ENCODE results near the gene HES3. TPM values are rescaled to one million over a fixed set of nuclear protein-coding genes. Genes with fewer than 3 reads are reported as not detected.

Gene HES3
- total and polyA plus RNA-seq, 9 donors: not detected

DNA sequence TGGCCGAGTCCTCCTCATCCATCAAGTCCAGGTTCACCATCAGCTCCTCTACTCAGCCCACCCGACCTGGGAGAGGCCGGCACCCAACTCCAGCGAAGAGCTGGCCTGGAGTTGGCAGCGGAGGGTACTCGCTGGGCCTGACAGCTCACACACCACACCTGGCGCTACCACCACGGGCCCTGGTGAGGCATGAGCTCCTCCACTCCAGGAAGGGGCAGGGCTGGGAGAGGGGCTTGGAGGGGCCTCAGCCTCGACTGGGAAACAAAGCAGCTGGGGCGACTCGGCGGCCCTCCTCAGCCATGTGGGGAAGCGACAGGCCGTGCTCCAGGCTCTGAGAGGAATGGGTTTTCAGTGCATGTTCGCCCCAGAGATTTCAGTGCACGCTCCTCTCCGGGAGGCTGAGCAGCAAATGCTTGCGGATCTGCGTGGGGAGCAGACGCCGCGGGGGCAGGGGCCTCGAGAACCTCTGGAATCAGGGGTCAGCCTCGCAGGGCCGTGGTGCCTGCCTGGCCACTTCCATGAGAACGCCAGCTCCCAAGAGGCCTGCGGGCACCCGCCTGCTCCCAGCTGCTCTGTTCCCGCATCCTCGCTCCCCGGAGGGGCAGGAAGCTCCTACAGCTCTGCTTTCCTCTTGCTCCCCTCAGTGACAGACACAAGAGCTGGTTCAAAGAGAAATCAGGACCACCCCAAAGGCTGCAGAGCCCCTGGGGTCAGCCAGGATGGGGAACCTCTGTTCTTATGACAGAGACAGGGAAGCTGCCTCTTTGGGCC, 35.8 kb downstream of the HES3 start:
- DNase-seq: no peak
- H3K27me3 ChIP-seq (ENCODE audit: control insufficient read depth, insufficient read depth, low read length): no peaks in the 10 kb centered on the region
- no peak overlapping the region for H3K4me3 ChIP-seq (ENCODE audit: low read length)
- no peaks in the 10 kb centered on the region for H3K9me3 ChIP-seq (replicated peaks; ENCODE audit: control insufficient read depth, low read depth, low read length)
- peaks cover 55% of the 10 kb centered on the region for H3K4me1 ChIP-seq (ENCODE audit: control insufficient read depth, insufficient read depth, low read length)
- H3K36me3 ChIP-seq (ENCODE audit: control insufficient read depth, insufficient read depth, low read length): no peaks in the 10 kb centered on the region
- H3K27ac ChIP-seq (ENCODE audit: low read length): no peak overlapping the region
- WGBS (ENCODE audit: insufficient coverage): 78% methylated on average over 28 of the region's 31 CpGs

DNA sequence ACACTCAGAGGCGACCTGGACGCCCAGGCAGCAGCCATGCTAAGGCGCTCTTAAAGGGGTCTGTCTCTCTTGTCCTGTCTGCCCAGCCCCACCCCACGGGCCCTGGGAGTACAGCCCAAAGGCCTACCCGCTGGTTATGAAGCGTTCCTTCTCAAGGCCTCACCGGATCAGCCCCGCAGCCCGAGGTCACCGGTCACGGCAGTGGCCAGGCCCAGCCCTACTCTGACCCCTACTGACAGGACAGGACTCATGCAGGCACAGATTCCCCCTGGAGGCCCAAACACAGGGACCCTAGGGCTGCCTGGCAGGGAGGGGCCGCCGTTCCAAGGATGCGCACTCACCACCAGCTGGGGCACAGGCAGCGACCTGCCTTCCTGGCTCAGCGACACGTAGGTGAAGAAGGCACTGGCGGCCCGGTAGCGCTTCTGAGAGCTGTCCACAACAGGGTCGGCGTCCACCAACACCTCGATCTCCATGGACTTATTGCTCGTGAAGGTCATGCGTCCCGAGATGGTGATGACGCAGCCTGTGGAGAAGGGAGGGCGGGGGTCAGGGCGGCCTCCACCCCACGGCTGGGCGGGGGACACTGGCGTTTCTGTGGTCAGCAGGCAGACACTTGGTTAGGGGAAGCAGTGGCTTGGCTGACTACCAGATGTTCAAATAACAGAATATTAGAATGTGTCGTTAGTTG, 36.9 kb downstream of the HES3 start:
- H3K4me3 ChIP-seq (ENCODE audit: low read length): no peak overlapping the region
- no peak overlapping the region for H3K27ac ChIP-seq (ENCODE audit: low read length)
- H3K36me3 ChIP-seq (ENCODE audit: control insufficient read depth, insufficient read depth, low read length): no peaks in the 10 kb centered on the region
- H3K9me3 ChIP-seq (replicated peaks; ENCODE audit: control insufficient read depth, low read depth, low read length): no peaks in the 10 kb centered on the region
- no peaks in the 10 kb centered on the region for H3K27me3 ChIP-seq (ENCODE audit: control insufficient read depth, insufficient read depth, low read length)
- WGBS (ENCODE audit: insufficient coverage): 80% methylated on average over 32 of the region's 33 CpGs
- H3K4me1 ChIP-seq (ENCODE audit: control insufficient read depth, insufficient read depth, low read length): peaks cover 45% of the 10 kb centered on the region
- peak; percentile 22 for DNase-seq

- Histone ChIP-seq H3K27ac (ENCODE audit: low read length) (no peak overlapping the region), H3K36me3 (ENCODE audit: control insufficient read depth, insufficient read depth, low read length) (no peaks in the 10 kb centered on the region)
- 82% methylated on average over 16 of the region's 19 CpGs for WGBS (ENCODE audit: insufficient coverage)
Observed at GRCh38 chr1:6281511-6282402, 37.8 kb downstream of the HES3 start.

DNA sequence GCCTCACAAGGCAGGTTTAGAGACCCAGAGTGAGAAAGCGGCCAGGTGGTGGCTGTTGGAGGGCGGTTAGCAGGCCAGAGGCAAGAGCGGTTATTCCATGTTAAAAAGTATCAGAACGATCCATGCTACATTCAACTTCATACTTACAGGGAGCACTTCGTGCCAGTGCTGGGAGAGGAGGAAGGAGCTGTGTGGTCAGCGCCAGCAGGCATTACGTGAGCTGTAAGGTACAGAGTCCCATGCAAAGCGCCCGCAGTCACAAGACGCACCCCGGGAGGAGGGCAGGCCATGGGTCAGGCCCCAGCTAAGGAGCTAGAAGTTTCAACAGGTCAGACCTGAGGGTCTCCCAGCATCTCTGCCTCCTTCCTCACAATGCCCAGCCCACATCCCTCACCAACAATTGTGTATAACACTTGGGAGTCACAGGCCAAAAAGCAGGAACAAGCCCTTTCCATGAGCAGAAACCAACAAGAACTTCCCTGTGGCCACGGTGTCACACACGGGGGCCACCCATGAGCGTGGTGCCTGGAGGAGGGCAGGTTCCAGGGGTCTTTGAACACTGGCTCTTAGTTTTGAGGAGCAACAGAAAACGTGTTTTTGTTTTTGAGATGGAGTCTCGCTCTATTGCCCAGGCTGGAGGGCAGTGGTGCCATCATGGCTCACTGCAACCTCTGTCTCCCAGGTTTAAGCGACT, 38.7 kb downstream of the HES3 start:
- no peak overlapping the region for H3K27ac ChIP-seq (ENCODE audit: low read length)
- no peaks in the 10 kb centered on the region for H3K36me3 ChIP-seq (ENCODE audit: control insufficient read depth, insufficient read depth, low read length)
- H3K4me3 ChIP-seq (ENCODE audit: low read length): no peak overlapping the region
- peaks cover 32% of the 10 kb centered on the region for H3K4me1 ChIP-seq (ENCODE audit: control insufficient read depth, insufficient read depth, low read length)
- no peak for DNase-seq
- H3K27me3 ChIP-seq (ENCODE audit: control insufficient read depth, insufficient read depth, low read length): no peaks in the 10 kb centered on the region
- no peaks in the 10 kb centered on the region for H3K9me3 ChIP-seq (replicated peaks; ENCODE audit: control insufficient read depth, low read depth, low read length)
- 93% methylated on average over 10 of the region's 17 CpGs for WGBS (ENCODE audit: insufficient coverage)

More at GRCh38 chr1:6281511-6282402, 37.8 kb downstream of the HES3 start:
- peaks cover 36% of the 10 kb centered on the region for H3K4me1 ChIP-seq (ENCODE audit: control insufficient read depth, insufficient read depth, low read length)
- peak; percentile 15 for DNase-seq
- no peaks in the 10 kb centered on the region for H3K9me3 ChIP-seq (replicated peaks; ENCODE audit: control insufficient read depth, low read depth, low read length)
- H3K4me3 ChIP-seq (ENCODE audit: low read length): no peak overlapping the region
- H3K27me3 ChIP-seq (ENCODE audit: control insufficient read depth, insufficient read depth, low read length): no peaks in the 10 kb centered on the region

- 84% methylated on average over 11 of the region's 11 CpGs for WGBS (ENCODE audit: insufficient coverage)
- Histone ChIP-seq H3K36me3 (ENCODE audit: control insufficient read depth, insufficient read depth, low read length) (no peaks in the 10 kb centered on the region), H3K4me1 (ENCODE audit: control insufficient read depth, insufficient read depth, low read length) (peaks cover 32% of the 10 kb centered on the region), H3K4me3 (ENCODE audit: low read length) (no peak overlapping the region), H3K9me3 (replicated peaks; ENCODE audit: control insufficient read depth, low read depth, low read length) (no peaks in the 10 kb centered on the region), H3K27me3 (ENCODE audit: control insufficient read depth, insufficient read depth, low read length) (no peaks in the 10 kb centered on the region), H3K27ac (ENCODE audit: low read length) (no peak overlapping the region)
- no peak for DNase-seq
Observed at GRCh38 chr1:6285336-6285735, 41.4 kb downstream of the HES3 start.

GRCh38 chr1:6286266-6286665, 42.3 kb downstream of the HES3 start:
- Histone ChIP-seq H3K4me3 (ENCODE audit: low read length) (no peak overlapping the region), H3K9me3 (replicated peaks; ENCODE audit: control insufficient read depth, low read depth, low read length) (no peaks in the 10 kb centered on the region), H3K36me3 (ENCODE audit: control insufficient read depth, insufficient read depth, low read length) (no peaks in the 10 kb centered on the region), H3K27me3 (ENCODE audit: control insufficient read depth, insufficient read depth, low read length) (no peaks in the 10 kb centered on the region), H3K27ac (ENCODE audit: low read length) (no peak overlapping the region), H3K4me1 (ENCODE audit: control insufficient read depth, insufficient read depth, low read length) (peaks cover 39% of the 10 kb centered on the region)
- DNase-seq: no peak
- 96% methylated on average over 7 of the region's 8 CpGs for WGBS (ENCODE audit: insufficient coverage)

DNA sequence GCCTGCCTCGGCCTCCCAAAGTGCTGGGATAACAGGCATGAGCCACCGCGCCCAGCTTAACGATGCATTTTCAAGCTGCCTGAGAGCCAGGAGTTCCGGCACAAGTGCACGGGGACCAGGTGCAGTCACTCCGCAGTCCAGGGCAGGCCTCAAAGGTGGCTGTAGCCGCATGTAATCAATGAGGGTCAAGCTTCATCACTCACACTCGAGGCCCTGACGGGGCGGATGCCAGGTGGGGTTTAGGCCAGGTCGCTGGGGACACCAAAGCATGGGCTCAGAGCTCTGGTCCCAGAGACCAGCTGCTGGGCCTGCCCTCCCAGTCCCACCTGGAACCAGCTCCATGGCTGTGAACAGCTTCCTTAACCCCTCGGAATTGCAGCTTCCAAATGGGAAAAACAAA, 43.0 kb downstream of the HES3 start:
- no peak overlapping the region for H3K4me3 ChIP-seq (ENCODE audit: low read length)
- H3K27me3 ChIP-seq (ENCODE audit: control insufficient read depth, insufficient read depth, low read length): no peaks in the 10 kb centered on the region
- WGBS (ENCODE audit: insufficient coverage): 82% methylated on average over 12 of the region's 13 CpGs
- DNase-seq: no peak
- no peaks in the 10 kb centered on the region for H3K36me3 ChIP-seq (ENCODE audit: control insufficient read depth, insufficient read depth, low read length)
- H3K4me1 ChIP-seq (ENCODE audit: control insufficient read depth, insufficient read depth, low read length): peaks cover 39% of the 10 kb centered on the region
- no peaks in the 10 kb centered on the region for H3K9me3 ChIP-seq (replicated peaks; ENCODE audit: control insufficient read depth, low read depth, low read length)
- H3K27ac ChIP-seq (ENCODE audit: low read length): no peak overlapping the region

- H3K36me3 ChIP-seq (ENCODE audit: control insufficient read depth, insufficient read depth, low read length): no peaks in the 10 kb centered on the region
- no peaks in the 10 kb centered on the region for H3K9me3 ChIP-seq (replicated peaks; ENCODE audit: control insufficient read depth, low read depth, low read length)
- DNase-seq: peak; percentile 85
- no peaks in the 10 kb centered on the region for H3K27me3 ChIP-seq (ENCODE audit: control insufficient read depth, insufficient read depth, low read length)
- 48% methylated on average over 4 of the region's 10 CpGs for whole genome bisulfite sequencing (ENCODE audit: insufficient coverage)
- peak overlapping the region; percentile 38 for H3K27ac ChIP-seq (ENCODE audit: low read length)
- peaks cover 39% of the 10 kb centered on the region for H3K4me1 ChIP-seq (ENCODE audit: control insufficient read depth, insufficient read depth, low read length)
- H3K4me3 ChIP-seq (ENCODE audit: low read length): no peak overlapping the region
Observed at GRCh38 chr1:6287431-6287886, 43.5 kb downstream of the HES3 start.

DNA sequence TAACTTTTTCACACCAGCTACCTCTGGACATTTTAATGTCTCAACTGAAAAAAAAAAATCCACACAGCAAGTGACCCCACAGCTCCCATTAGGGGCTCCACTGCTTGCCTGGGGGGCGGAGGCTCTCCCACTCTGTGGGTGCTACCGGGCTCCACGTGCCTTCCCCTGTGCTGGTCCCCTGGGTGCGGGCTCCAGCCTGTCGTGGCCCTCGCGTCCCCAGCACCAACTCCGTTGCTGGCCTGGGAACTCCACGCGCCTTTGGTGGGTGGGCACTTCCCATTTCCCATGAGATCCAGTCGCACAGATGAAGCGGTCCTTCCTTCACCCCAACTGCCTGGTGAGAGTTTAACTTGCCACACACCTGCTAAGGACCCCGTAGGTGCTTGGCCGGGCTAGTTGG, 44.0 kb downstream of the HES3 start:
- Histone ChIP-seq H3K9me3 (replicated peaks; ENCODE audit: control insufficient read depth, low read depth, low read length) (no peaks in the 10 kb centered on the region), H3K36me3 (ENCODE audit: control insufficient read depth, insufficient read depth, low read length) (no peaks in the 10 kb centered on the region), H3K4me1 (ENCODE audit: control insufficient read depth, insufficient read depth, low read length) (peaks cover 40% of the 10 kb centered on the region), H3K4me3 (ENCODE audit: low read length) (no peak overlapping the region), H3K27me3 (ENCODE audit: control insufficient read depth, insufficient read depth, low read length) (no peaks in the 10 kb centered on the region), H3K27ac (ENCODE audit: low read length) (peak overlapping the region; percentile 35)
- DNase-seq: no peak
- 91% methylated on average over 10 of the region's 14 CpGs for WGBS (ENCODE audit: insufficient coverage)

Measured in muscle of leg (tissue), 11 donors.